HL-60/S4 treated with phorbol 12-myristate 13-acetate at 8.2 ng/mL for 4 days and 3 days (cell line): ENCODE data around the gene FHOD3.

Source experiments
- in situ Hi-C: fragments of 300-500 bp; cut with MboI; formaldehyde crosslinking; loops from 2 replicates; pipeline ENCODE4 v1.15.0; 2022; ENCODE audit warnings: low sequenced_read_pairs

The FHOD3 gene

GRCh38 chr18:36675076-36675475, 377.6 kb downstream of the FHOD3 start:
- in situ Hi-C loops: no loop called here

- in situ Hi-C loops: no loop called here
Observed at GRCh38 chr18:36675542-36675941, 378.0 kb downstream of the FHOD3 start.

GRCh38 chr18:36676629-36677028, 379.1 kb downstream of the FHOD3 start:
- in situ Hi-C loops: no loop called here

- in situ Hi-C loops: no loop called here
Observed at GRCh38 chr18:36680042-36680441, 382.5 kb downstream of the FHOD3 start.

- in situ Hi-C loops: no loop called here
Observed at GRCh38 chr18:36685580-36685979, 388.1 kb downstream of the FHOD3 start.

GRCh38 chr18:36688020-36688965, 390.8 kb downstream of the FHOD3 start:
- in situ Hi-C loops: no loop called here

- in situ Hi-C loops: no loop called here
Observed at GRCh38 chr18:36692371-36692770, 394.9 kb downstream of the FHOD3 start.

- in situ Hi-C loops: no loop called here
Observed at GRCh38 chr18:36692921-36693332, 395.4 kb downstream of the FHOD3 start.

GRCh38 chr18:36693931-36694620, 396.6 kb downstream of the FHOD3 start:
- in situ Hi-C loops: no loop called here

GRCh38 chr18:36695806-36696205, 398.3 kb downstream of the FHOD3 start:
- in situ Hi-C loops: no loop called here

- in situ Hi-C loops: no loop called here
Observed at GRCh38 chr18:36697905-36698304, 400.4 kb downstream of the FHOD3 start.

GRCh38 chr18:36700955-36701354, 403.4 kb downstream of the FHOD3 start:
- in situ Hi-C loops: no loop called here

- in situ Hi-C loops: no loop called here
Observed at GRCh38 chr18:36702401-36703013, 405.0 kb downstream of the FHOD3 start.

GRCh38 chr18:36704156-36704555, 406.6 kb downstream of the FHOD3 start:
- in situ Hi-C loops: no loop called here

GRCh38 chr18:36706134-36706881, 408.8 kb downstream of the FHOD3 start:
- in situ Hi-C loops: no loop called here

GRCh38 chr18:36708366-36708765, 410.9 kb downstream of the FHOD3 start:
- in situ Hi-C loops: no loop called here

GRCh38 chr18:36709315-36709714, 411.8 kb downstream of the FHOD3 start:
- in situ Hi-C loops: no loop called here

GRCh38 chr18:36711014-36711725, 413.7 kb downstream of the FHOD3 start:
- in situ Hi-C loops: no loop called here

GRCh38 chr18:36711813-36712444, 414.4 kb downstream of the FHOD3 start:
- in situ Hi-C loops: no loop called here

GRCh38 chr18:36714476-36714875, 417.0 kb downstream of the FHOD3 start:
- in situ Hi-C loops: no loop called here
